AG10803 (cell line): Measurements from ENCODE around the gene PPM1D.
"Not testable (repeated sequence)": the region's sequence is repeated elsewhere in the genome, so short reads cannot be mapped to it uniquely, and the experiment has no call there.

Source experiments
- DNase-seq: peaks from one replicate; pipeline ENCODE4 v3.0.0; 2010; ENCODE audit warnings: low read depth
- H3K4me3 ChIP-seq: 2 replicates; pipeline ENCODE4 v1.5.1; 2011; ENCODE audit warnings: mild to moderate bottlenecking, low read length, control low read depth
- CTCF ChIP-seq: conservative IDR thresholded peaks from 2 replicates; pipeline ENCODE4 v1.5.1; 2011; ENCODE audit warnings: mild to moderate bottlenecking, low read length, control low read depth, inconsistent platforms

Gene PPM1D

GRCh38 chr17:60579090-60579489, 20.9 kb upstream of the PPM1D start:
- TF ChIP-seq CTCF, result no peak
- no peak overlapping the region for H3K4me3 ChIP-seq
- peak; percentile 45 for DNase-seq

- TF ChIP-seq CTCF, result no peak
Measured at GRCh38 chr17:60579551-60579950, 20.4 kb upstream of the PPM1D start.

GRCh38 chr17:60583008-60583407, 17.0 kb upstream of the PPM1D start:
- no peak overlapping the region for H3K4me3 ChIP-seq
- no peak for TF ChIP-seq CTCF

More at GRCh38 chr17:60579551-60579950, 20.4 kb upstream of the PPM1D start:
- no peak for DNase-seq
- H3K4me3 ChIP-seq, result no peak overlapping the region

GRCh38 chr17:60585887-60586286, 14.1 kb upstream of the PPM1D start:
- no peak overlapping the region for H3K4me3 ChIP-seq
- no peak for DNase-seq
- no peak for TF ChIP-seq CTCF

More at GRCh38 chr17:60583008-60583407, 17.0 kb upstream of the PPM1D start:
- DNase-seq, result no peak

GRCh38 chr17:60586288-60586974, 13.6 kb upstream of the PPM1D start:
- DNase-seq, result peak; percentile 10
- TF ChIP-seq CTCF, result peak; percentile 40
- H3K4me3 ChIP-seq, result no peak overlapping the region

GRCh38 chr17:60590070-60590469, 9.9 kb upstream of the PPM1D start:
- no peak overlapping the region for H3K4me3 ChIP-seq
- no peak for DNase-seq
- no peak for TF ChIP-seq CTCF

- DNase-seq, result no peak
- no peak for TF ChIP-seq CTCF
- no peak overlapping the region for H3K4me3 ChIP-seq
Measured at GRCh38 chr17:60592750-60593149, 7.2 kb upstream of the PPM1D start.

GRCh38 chr17:60593441-60594036, 6.5 kb upstream of the PPM1D start:
- not testable (repeated sequence) for H3K4me3 ChIP-seq, DNase-seq

GRCh38 chr17:60594170-60594569, 5.8 kb upstream of the PPM1D start:
- not testable (repeated sequence) for DNase-seq, H3K4me3 ChIP-seq
